ENCODE data around the gene PEPD.

- TF ChIP-seq POLR2A (IDR thresholded peaks at IDR 0.05) (no peak), CTCF (IDR thresholded peaks at IDR 0.05) (no peak)
Observed at GRCh38 chr19:33493401-33494275, 28.0 kb downstream of the PEPD start.

Measured in transverse colon (tissue), 3 donors.